Stimulated activated naive CD8-positive, alpha-beta T cell treated with anti-CD3 and anti-CD28 coated beads, Interleukin-15, Interleukin-2, amounts not matched to agents 100 ng/mL and 50 ng/mL, for 24 hours (primary cell): ENCODE measurements around the gene SLC5A10.
"Not testable (repeated sequence)": the region's sequence is repeated elsewhere in the genome, so short reads cannot be mapped to it uniquely, and the experiment has no call there.

Experiments used
- H3K27ac Mint-ChIP-seq: one replicate; pipeline ENCODE4 v1.8.0; 2021; ENCODE audit warnings: mild to moderate bottlenecking, mixed read lengths
- H3K27me3 Mint-ChIP-seq: one replicate; pipeline ENCODE4 v1.8.0; 2021; ENCODE audit warnings: mixed read lengths
- H3K36me3 Mint-ChIP-seq: one replicate; pipeline ENCODE4 v1.8.0; 2021; ENCODE audit warnings: low read depth, mixed read lengths
- H3K4me1 Mint-ChIP-seq: one replicate; pipeline ENCODE4 v1.8.0; 2021; ENCODE audit warnings: low read depth, mixed read lengths
- H3K4me3 Mint-ChIP-seq: one replicate; pipeline ENCODE4 v1.8.0; 2021; ENCODE audit warnings: mild to moderate bottlenecking, mixed read lengths
- H3K9me3 Mint-ChIP-seq: one replicate; pipeline ENCODE4 v1.8.0; 2021; ENCODE audit warnings: mixed read lengths

Gene SLC5A10

GRCh38 chr17:18951941-18952842, at the start of gene SLC5A10:
Gene SLC5A10 (plus strand): TSS chr17:18952165. CDS start chr17:18952206, 41 bp downstream.
- Mint-ChIP-seq H3K9me3 (no peaks in the 10 kb centered on the region), H3K4me3 (no peak within 1 kb of the TSS), H3K4me1 (peaks cover 19% of the 10 kb centered on the region), H3K27me3 (no peaks in the 10 kb centered on the region), H3K36me3 (no peaks in the 10 kb centered on the region), H3K27ac (no peak within 1 kb of the TSS)

- no peaks in the 10 kb centered on the region for H3K9me3 Mint-ChIP-seq
- H3K4me3 Mint-ChIP-seq = no peak overlapping the region
- peaks cover 36% of the 10 kb centered on the region for H3K4me1 Mint-ChIP-seq
- peaks cover 62% of the 10 kb centered on the region for H3K36me3 Mint-ChIP-seq
- H3K27ac Mint-ChIP-seq = no peak overlapping the region
- H3K27me3 Mint-ChIP-seq = no peaks in the 10 kb centered on the region
These were observed 47.5 kb upstream of the SLC5A10 start for GRCh38 chr17:18904482-18904881.

GRCh38 chr17:18905226-18905625, 46.7 kb upstream of the SLC5A10 start:
- Mint-ChIP-seq H3K36me3 (peaks cover 59% of the 10 kb centered on the region), H3K4me1 (peaks cover 33% of the 10 kb centered on the region), H3K4me3 (no peak overlapping the region), H3K27ac (no peak overlapping the region), H3K27me3 (no peaks in the 10 kb centered on the region), H3K9me3 (no peaks in the 10 kb centered on the region)

GRCh38 chr17:18910326-18910725, 41.6 kb upstream of the SLC5A10 start:
- no peak overlapping the region for H3K4me3 Mint-ChIP-seq
- peaks cover 4% of the 10 kb centered on the region for H3K4me1 Mint-ChIP-seq
- peaks cover 51% of the 10 kb centered on the region for H3K36me3 Mint-ChIP-seq
- H3K27ac Mint-ChIP-seq = no peak overlapping the region
- H3K9me3 Mint-ChIP-seq = no peaks in the 10 kb centered on the region
- no peaks in the 10 kb centered on the region for H3K27me3 Mint-ChIP-seq

DNA sequence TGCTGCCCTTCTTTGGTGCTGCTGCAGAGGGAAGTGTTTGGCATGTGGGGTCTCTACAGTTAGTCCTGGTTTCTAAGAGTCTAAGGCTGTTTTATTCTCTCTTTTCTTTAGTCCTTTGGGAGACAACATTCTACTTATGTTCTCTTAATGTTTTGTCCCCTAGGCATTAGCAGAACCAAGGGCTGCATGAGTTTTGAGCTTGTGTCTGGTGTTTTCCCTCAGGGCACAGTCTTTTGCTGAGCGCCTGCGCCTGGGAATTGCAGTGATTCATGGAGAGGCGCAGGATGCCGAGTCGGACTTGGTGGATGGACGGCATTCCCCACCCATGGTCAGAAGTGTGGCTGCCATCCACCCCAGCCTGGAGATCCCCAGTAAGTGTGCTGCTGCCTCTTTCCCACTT, 41.1 kb upstream of the SLC5A10 start:
- Mint-ChIP-seq H3K4me1 (peaks cover 4% of the 10 kb centered on the region), H3K9me3 (no peaks in the 10 kb centered on the region), H3K27ac (no peak overlapping the region), H3K27me3 (no peaks in the 10 kb centered on the region), H3K36me3 (peaks cover 53% of the 10 kb centered on the region), H3K4me3 (no peak overlapping the region)

DNA sequence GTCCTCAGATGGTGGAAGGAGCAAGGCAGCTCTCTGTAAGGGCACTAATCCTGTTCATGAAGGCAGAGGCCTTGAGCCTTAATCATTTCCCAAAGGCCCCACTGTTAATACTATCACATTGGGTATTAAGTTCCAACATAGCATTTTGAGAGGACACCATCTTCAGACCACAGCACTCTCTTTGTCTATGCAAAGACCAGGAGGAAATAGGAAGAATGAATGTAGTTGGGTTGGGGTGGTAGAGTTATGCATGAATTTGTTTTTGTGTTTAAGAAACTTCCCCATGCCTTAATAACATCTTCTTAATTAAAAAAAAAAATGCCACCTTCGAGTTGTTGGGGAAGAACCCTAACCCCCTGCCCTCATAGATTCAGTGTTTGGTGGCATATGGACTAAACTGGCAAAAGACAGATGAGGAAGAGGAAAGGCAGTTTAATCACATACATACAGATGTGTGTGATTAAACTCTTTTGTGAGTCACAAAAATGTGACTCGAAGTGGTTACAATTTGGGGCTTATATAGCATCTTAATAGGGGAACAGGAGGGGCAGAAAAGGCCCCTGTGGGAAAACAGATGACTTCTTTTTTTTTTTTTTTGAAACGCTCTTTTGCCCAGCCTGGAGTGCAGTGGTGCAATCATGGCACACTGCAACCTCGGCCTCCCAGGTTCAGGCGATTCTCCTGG, 35.0 kb upstream of the SLC5A10 start:
- Mint-ChIP-seq H3K4me3 (no peak overlapping the region), H3K4me1 (peaks cover 39% of the 10 kb centered on the region), H3K36me3 (peaks cover 54% of the 10 kb centered on the region), H3K9me3 (no peaks in the 10 kb centered on the region), H3K27me3 (no peaks in the 10 kb centered on the region), H3K27ac (no peak overlapping the region)

DNA sequence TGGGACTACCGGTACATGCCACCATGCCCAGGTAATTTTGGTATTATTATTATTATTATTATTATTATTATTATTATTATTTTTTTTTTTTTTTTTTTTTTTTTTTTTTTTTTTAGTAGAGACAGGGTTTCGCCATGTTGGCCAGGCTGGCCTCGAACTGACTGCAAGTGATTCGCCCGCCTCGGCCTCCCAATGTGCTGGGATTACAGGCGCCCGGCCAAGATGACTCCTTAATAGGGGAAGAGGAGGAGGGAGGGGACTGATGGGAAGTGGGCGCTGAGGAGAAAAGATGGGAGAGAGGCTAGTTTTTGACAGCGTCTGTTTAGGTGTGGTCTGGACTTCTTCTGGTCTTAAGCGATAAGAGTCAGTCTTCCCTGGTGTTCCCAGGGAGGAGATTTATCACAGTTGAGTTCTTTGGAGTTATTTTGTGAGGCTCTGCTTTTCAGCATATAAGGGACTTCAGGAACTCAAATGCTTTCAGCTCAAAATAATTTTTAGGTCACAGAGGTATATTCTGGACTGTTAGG, 34.4 kb upstream of the SLC5A10 start:
- H3K9me3 Mint-ChIP-seq = no peaks in the 10 kb centered on the region
- H3K27me3 Mint-ChIP-seq = no peaks in the 10 kb centered on the region
- H3K27ac Mint-ChIP-seq = no peak overlapping the region
- no peak overlapping the region for H3K4me3 Mint-ChIP-seq
- H3K4me1 Mint-ChIP-seq = peaks cover 44% of the 10 kb centered on the region
- peaks cover 48% of the 10 kb centered on the region for H3K36me3 Mint-ChIP-seq

DNA sequence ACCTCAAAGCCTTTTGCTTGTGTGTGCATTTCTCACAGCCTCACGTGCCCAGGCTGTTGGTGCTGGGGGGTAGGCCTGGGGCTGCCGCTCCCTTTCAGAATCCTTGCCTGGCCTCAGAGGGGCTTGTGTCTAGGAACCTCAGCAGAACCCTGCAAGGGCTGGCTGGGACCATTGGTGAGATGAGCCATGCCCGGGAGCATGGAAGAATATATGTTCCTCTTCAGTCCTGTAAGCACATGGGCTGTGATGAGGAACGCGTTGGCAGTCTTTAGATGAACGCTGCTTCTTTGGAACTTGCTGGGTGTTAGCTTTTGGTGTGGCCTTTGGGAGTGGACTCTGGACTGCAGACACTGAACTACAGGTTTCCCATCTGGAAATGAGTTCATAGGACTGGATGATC, 32.0 kb upstream of the SLC5A10 start:
- H3K27ac Mint-ChIP-seq = peak overlapping the region; percentile 14
- peaks cover 56% of the 10 kb centered on the region for H3K4me1 Mint-ChIP-seq
- H3K36me3 Mint-ChIP-seq = peaks cover 47% of the 10 kb centered on the region
- H3K4me3 Mint-ChIP-seq = no peak overlapping the region
- no peaks in the 10 kb centered on the region for H3K9me3 Mint-ChIP-seq
- H3K27me3 Mint-ChIP-seq = no peaks in the 10 kb centered on the region

GRCh38 chr17:18920911-18921441, 31.0 kb upstream of the SLC5A10 start:
- peaks cover 64% of the 10 kb centered on the region for H3K4me1 Mint-ChIP-seq
- H3K27ac Mint-ChIP-seq = peak overlapping the region; percentile 77
- H3K36me3 Mint-ChIP-seq = peaks cover 46% of the 10 kb centered on the region
- H3K9me3 Mint-ChIP-seq = no peaks in the 10 kb centered on the region
- H3K27me3 Mint-ChIP-seq = no peaks in the 10 kb centered on the region
- peak overlapping the region; percentile 44 for H3K4me3 Mint-ChIP-seq

DNA sequence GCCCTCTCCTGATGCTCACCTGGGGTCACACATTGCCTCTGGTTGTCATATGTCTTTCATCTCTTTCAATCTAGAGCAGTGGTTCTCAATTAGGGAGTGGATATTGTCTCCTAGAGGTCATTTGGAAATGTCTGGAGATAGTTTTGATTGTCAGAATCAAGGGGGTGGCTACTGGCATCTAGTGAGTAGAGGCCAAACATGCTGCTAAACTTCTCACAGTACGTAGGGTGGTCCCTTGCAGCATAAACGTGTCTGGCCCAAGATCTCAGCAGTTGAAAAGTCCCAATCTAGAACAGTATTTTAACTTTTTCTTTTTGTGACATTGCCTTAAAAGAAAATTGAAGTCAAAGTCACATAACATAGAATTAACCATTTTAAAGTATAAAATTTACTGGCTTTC, 30.5 kb upstream of the SLC5A10 start:
- H3K9me3 Mint-ChIP-seq = no peaks in the 10 kb centered on the region
- peaks cover 44% of the 10 kb centered on the region for H3K36me3 Mint-ChIP-seq
- peak overlapping the region; percentile 44 for H3K4me3 Mint-ChIP-seq
- no peaks in the 10 kb centered on the region for H3K27me3 Mint-ChIP-seq
- peaks cover 66% of the 10 kb centered on the region for H3K4me1 Mint-ChIP-seq
- H3K27ac Mint-ChIP-seq = peak overlapping the region; percentile 78

GRCh38 chr17:18921912-18922451, 30.0 kb upstream of the SLC5A10 start:
- peaks cover 66% of the 10 kb centered on the region for H3K4me1 Mint-ChIP-seq
- peak overlapping the region; percentile 30 for H3K4me3 Mint-ChIP-seq
- H3K9me3 Mint-ChIP-seq = no peaks in the 10 kb centered on the region
- H3K36me3 Mint-ChIP-seq = peaks cover 45% of the 10 kb centered on the region
- H3K27me3 Mint-ChIP-seq = no peaks in the 10 kb centered on the region
- H3K27ac Mint-ChIP-seq = peak overlapping the region; percentile 78

GRCh38 chr17:18922596-18922995, 29.4 kb upstream of the SLC5A10 start:
- not testable (repeated sequence) for H3K4me3 Mint-ChIP-seq
- H3K36me3 Mint-ChIP-seq = peaks cover 46% of the 10 kb centered on the region

GRCh38 chr17:18925187-18925586, 26.8 kb upstream of the SLC5A10 start:
- Mint-ChIP-seq H3K9me3 (no peaks in the 10 kb centered on the region), H3K4me1 (peaks cover 46% of the 10 kb centered on the region), H3K36me3 (peaks cover 43% of the 10 kb centered on the region), H3K27ac (peak overlapping the region; percentile 7), H3K27me3 (no peaks in the 10 kb centered on the region), H3K4me3 (no peak overlapping the region)

More at GRCh38 chr17:18922596-18922995, 29.4 kb upstream of the SLC5A10 start:
- not testable (repeated sequence) for H3K27me3 Mint-ChIP-seq, H3K9me3 Mint-ChIP-seq
- H3K27ac Mint-ChIP-seq = peak overlapping the region; percentile 78
- H3K4me1 Mint-ChIP-seq = peaks cover 61% of the 10 kb centered on the region

DNA sequence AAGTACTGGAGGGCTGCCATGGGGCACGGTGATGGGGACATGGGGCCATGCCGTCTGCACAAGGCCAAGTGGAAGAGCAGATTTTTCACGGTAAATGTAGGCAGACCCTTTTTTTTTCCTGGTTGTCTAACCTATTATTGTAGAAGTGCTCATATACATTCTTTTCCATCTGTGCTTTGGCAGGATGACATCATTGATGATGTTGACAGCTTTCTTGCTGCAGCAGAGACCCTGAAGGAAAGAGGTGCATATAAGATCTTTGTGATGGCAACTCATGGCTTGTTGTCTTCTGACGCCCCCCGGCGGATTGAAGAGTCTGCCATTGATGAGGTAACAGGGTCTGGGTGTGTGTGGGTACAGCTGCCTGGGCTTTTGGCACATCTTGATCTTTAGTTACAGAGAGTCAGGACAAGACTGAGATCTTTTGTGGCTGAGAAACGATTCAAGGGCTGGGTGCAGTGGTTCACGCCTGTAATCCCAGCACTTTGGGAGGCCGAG, 23.3 kb upstream of the SLC5A10 start:
- no peak overlapping the region for H3K27ac Mint-ChIP-seq
- peaks cover 30% of the 10 kb centered on the region for H3K4me1 Mint-ChIP-seq
- H3K4me3 Mint-ChIP-seq = no peak overlapping the region
- no peaks in the 10 kb centered on the region for H3K27me3 Mint-ChIP-seq
- no peaks in the 10 kb centered on the region for H3K9me3 Mint-ChIP-seq
- peaks cover 44% of the 10 kb centered on the region for H3K36me3 Mint-ChIP-seq
